ENCODE measurements around the gene SLC25A19. TPM values are rescaled to one million over a fixed set of nuclear protein-coding genes. Genes with fewer than 3 reads are reported as not detected.

The SLC25A19 gene
- total and polyA plus RNA-seq, 9 of the 15 experiments (the other 6 are each of a cell fraction or from before 2014, with no cell fraction given): 33.4 to 76.6 (median 55.3) TPM

DNA sequence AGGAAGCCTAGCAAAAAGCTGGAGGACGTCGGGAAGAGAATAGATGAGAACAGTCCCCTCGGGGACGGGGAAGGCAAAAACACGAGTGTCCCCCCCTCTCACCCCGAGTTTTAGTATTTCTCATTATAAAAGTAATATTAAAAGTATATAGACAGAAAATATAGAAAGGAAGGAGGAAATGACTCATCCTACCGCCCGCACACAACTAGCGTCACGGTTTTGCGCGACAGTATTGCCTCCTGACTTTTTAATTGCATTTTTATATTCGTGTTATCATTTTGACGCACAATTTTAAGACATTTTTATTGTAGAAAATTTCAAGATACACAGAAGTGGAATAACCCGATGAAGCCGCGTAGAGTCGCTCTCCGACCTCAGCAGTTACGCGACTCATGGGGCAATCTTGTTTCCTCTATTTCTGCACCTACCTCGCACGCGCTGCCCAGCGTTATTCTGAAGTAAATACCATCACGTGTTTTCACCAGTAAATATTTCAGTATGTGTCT is 652 bp upstream of the SLC25A19 start (continued):
- no peak for TF ChIP-seq ZNF197 (CRISPR knock-in tag; IDR thresholded peaks at IDR 0.05; ENCODE audit: low read depth)
- peak; percentile 12; the same call in 1 of the 2 replicates for TF ChIP-seq RNF2 (IDR thresholded peaks at IDR 0.05)
- TF ChIP-seq TBP (optimal IDR thresholded peaks at IDR 0.05; ENCODE audit: low read depth, low read length): no peak
- no peak for TF ChIP-seq FOXA3 (CRISPR knock-in tag; conservative IDR thresholded peaks at IDR 0.05 in 1 of 2, IDR thresholded peaks at IDR 0.05 in 1 of 2)
- TF ChIP-seq TSC22D4 (tag; IDR thresholded peaks at IDR 0.05): no peak
- no peak for TF ChIP-seq KDM2B (CRISPR knock-in tag; IDR thresholded peaks at IDR 0.05)
- TF ChIP-seq HNRNPUL1 (IDR thresholded peaks at IDR 0.05; ENCODE audit: low read length): no peak
- peak; percentile 48 for TF ChIP-seq PHF20 (IDR thresholded peaks at IDR 0.05; ENCODE audit: partially characterized antibody)
- TF ChIP-seq DMBX1 (CRISPR knock-in tag; IDR thresholded peaks at IDR 0.05; ENCODE audit: borderline replicate concordance): 0 out of 2 replicates have a peak, but pooled peaks have one; percentile 36
- TF ChIP-seq, protein P1, sequence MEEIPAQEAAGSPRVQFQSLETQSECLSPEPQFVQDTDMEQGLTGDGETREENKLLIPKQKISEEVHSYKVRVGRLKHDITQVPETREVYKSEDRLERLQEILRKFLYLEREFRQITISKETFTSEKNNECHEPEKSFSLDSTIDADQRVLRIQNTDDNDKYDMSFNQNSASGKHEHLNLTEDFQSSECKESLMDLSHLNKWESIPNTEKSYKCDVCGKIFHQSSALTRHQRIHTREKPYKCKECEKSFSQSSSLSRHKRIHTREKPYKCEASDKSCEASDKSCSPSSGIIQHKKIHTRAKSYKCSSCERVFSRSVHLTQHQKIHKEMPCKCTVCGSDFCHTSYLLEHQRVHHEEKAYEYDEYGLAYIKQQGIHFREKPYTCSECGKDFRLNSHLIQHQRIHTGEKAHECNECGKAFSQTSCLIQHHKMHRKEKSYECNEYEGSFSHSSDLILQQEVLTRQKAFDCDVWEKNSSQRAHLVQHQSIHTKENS (CRISPR knock-in tag; IDR thresholded peaks at IDR 0.05): no peak
- no peak for TF ChIP-seq HDAC6 (IDR thresholded peaks at IDR 0.05; ENCODE audit: low read depth, low read length)
- TF ChIP-seq, protein P2, sequence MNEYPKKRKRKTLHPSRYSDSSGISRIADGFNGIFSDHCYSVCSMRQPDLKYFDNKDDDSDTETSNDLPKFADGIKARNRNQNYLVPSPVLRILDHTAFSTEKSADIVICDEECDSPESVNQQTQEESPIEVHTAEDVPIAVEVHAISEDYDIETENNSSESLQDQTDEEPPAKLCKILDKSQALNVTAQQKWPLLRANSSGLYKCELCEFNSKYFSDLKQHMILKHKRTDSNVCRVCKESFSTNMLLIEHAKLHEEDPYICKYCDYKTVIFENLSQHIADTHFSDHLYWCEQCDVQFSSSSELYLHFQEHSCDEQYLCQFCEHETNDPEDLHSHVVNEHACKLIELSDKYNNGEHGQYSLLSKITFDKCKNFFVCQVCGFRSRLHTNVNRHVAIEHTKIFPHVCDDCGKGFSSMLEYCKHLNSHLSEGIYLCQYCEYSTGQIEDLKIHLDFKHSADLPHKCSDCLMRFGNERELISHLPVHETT (CRISPR knock-in tag; conservative IDR thresholded peaks at IDR 0.05 in 1 of 2, IDR thresholded peaks at IDR 0.05 in 1 of 2): peak in 1 of 2 experiments; percentile 14; a peak in 1 of 4 replicates
- TF ChIP-seq, protein P3, sequence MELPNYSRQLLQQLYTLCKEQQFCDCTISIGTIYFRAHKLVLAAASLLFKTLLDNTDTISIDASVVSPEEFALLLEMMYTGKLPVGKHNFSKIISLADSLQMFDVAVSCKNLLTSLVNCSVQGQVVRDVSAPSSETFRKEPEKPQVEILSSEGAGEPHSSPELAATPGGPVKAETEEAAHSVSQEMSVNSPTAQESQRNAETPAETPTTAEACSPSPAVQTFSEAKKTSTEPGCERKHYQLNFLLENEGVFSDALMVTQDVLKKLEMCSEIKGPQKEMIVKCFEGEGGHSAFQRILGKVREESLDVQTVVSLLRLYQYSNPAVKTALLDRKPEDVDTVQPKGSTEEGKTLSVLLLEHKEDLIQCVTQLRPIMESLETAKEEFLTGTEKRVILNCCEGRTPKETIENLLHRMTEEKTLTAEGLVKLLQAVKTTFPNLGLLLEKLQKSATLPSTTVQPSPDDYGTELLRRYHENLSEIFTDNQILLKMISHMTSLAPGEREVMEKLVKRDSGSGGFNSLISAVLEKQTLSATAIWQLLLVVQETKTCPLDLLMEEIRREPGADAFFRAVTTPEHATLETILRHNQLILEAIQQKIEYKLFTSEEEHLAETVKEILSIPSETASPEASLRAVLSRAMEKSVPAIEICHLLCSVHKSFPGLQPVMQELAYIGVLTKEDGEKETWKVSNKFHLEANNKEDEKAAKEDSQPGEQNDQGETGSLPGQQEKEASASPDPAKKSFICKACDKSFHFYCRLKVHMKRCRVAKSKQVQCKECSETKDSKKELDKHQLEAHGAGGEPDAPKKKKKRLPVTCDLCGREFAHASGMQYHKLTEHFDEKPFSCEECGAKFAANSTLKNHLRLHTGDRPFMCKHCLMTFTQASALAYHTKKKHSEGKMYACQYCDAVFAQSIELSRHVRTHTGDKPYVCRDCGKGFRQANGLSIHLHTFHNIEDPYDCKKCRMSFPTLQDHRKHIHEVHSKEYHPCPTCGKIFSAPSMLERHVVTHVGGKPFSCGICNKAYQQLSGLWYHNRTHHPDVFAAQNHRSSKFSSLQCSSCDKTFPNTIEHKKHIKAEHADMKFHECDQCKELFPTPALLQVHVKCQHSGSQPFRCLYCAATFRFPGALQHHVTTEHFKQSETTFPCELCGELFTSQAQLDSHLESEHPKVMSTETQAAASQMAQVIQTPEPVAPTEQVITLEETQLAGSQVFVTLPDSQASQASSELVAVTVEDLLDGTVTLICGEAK (IDR thresholded peaks at IDR 0.05): 0 out of 2 replicates have a peak, but pooled peaks have one; percentile 24
- TF ChIP-seq, protein P3 (CRISPR knock-in tag; IDR thresholded peaks at IDR 0.05): no peak
- no peak for TF ChIP-seq MYNN (IDR thresholded peaks at IDR 0.05)
- TF ChIP-seq MYNN (CRISPR knock-in tag; IDR thresholded peaks at IDR 0.05): no peak
- TF ChIP-seq ZNF232 (CRISPR knock-in tag; IDR thresholded peaks at IDR 0.05): no peak
